Smooth muscle cell (in vitro differentiated cells): ENCODE results near the gene CUX1. TPM values are rescaled to one million over a fixed set of nuclear protein-coding genes. Genes with fewer than 3 reads are reported as not detected.

ENCODE experiments used
- DNase-seq: peaks from one replicate; lab custom pipeline; 2025; ENCODE audit not compliant: unreplicated experiment; lab: John Stamatoyannopoulos, UW
- H2AFZ ChIP-seq: fragments of 200-600 bp; sonication (generic); 2 replicates; pipeline ENCODE4 v1.6.0; 2016; ENCODE audit warnings: antibody characterized with exemption, low read depth, mild to moderate bottlenecking
- H3F3A ChIP-seq: fragments of 200-600 bp; sonication (generic); 2 replicates; pipeline ENCODE4 v1.6.0; 2017; ENCODE audit warnings: antibody characterized with exemption, low read depth
- H3K27ac ChIP-seq: fragments of 200-600 bp; sonication (generic); 2 replicates; pipeline ENCODE4 v1.5.1; 2016; ENCODE audit warnings: low read depth, mild to moderate bottlenecking
- H3K27me3 ChIP-seq: fragments of 200-600 bp; sonication (generic); 2 replicates; pipeline ENCODE4 v1.6.1; 2016; ENCODE audit warnings: low read depth, mild to moderate bottlenecking
- H3K36me3 ChIP-seq: fragments of 200-600 bp; sonication (generic); 2 replicates; pipeline ENCODE4 v1.5.1; 2016; ENCODE audit warnings: low read depth
- H3K4me1 ChIP-seq: fragments of 200-600 bp; sonication (generic); 2 replicates; pipeline ENCODE4 v1.5.1; 2016; ENCODE audit warnings: low read depth
- H3K4me2 ChIP-seq: fragments of 200-600 bp; sonication (generic); 2 replicates; pipeline ENCODE4 v1.6.0; 2016; ENCODE audit warnings: mild to moderate bottlenecking
- H3K4me3 ChIP-seq: fragments of 200-600 bp; sonication (generic); 2 replicates; pipeline ENCODE4 v1.5.1; 2016; ENCODE audit warnings: mild to moderate bottlenecking
- H3K79me2 ChIP-seq: fragments of 200-600 bp; sonication (generic); 2 replicates; pipeline ENCODE4 v1.6.0; 2016; ENCODE audit warnings: low read depth, mild to moderate bottlenecking
- H3K9ac ChIP-seq: fragments of 200-600 bp; sonication (generic); 2 replicates; pipeline ENCODE4 v1.6.0; 2016; ENCODE audit warnings: low read depth
- H3K9me3 ChIP-seq: fragments of 200-600 bp; sonication (generic); replicated peaks from 2 replicates; pipeline ENCODE4 v1.5.1; 2016; ENCODE audit warnings: low read depth
- H4K20me1 ChIP-seq: fragments of 200-600 bp; sonication (generic); 2 replicates; pipeline ENCODE4 v1.6.0; 2016; ENCODE audit warnings: low read depth
- CTCF ChIP-seq: fragments of 200-600 bp; sonication (generic); IDR thresholded peaks from 2 replicates; pipeline ENCODE4 v1.5.1; 2017; ENCODE audit warnings: borderline replicate concordance, mild to moderate bottlenecking, antibody characterized with exemption; ENCODE audit not compliant: insufficient read depth, poor library complexity, severe bottlenecking
- WGBS: methylation state at CpG from one replicate; pipeline ENCODE4 v1.1.7; 2016; ENCODE audit warnings: low lambda C conversion rate; 5-methylcytosine and 5-hydroxymethylcytosine counted together
- polyA plus RNA-seq: library from polyadenylated mRNA; unstranded; fragments of >200 nt; fragmentation: Nextera tagmentation; extraction: Ambion mirVana; gene quantifications from 2 replicates; pipeline ENCODE4 v1.2.1, GENCODE V29; 2016
- total RNA-seq: library from RNA; depleted of rRNA; stranded (reverse); fragments of >200 nt; gene quantifications from 2 replicates; pipeline ENCODE4 v1.2.3, GENCODE V29; 2014

The CUX1 gene
- total and polyA plus RNA-seq, 2 experiments from 2014 or later = 56.3 to 78.4 TPM

DNA sequence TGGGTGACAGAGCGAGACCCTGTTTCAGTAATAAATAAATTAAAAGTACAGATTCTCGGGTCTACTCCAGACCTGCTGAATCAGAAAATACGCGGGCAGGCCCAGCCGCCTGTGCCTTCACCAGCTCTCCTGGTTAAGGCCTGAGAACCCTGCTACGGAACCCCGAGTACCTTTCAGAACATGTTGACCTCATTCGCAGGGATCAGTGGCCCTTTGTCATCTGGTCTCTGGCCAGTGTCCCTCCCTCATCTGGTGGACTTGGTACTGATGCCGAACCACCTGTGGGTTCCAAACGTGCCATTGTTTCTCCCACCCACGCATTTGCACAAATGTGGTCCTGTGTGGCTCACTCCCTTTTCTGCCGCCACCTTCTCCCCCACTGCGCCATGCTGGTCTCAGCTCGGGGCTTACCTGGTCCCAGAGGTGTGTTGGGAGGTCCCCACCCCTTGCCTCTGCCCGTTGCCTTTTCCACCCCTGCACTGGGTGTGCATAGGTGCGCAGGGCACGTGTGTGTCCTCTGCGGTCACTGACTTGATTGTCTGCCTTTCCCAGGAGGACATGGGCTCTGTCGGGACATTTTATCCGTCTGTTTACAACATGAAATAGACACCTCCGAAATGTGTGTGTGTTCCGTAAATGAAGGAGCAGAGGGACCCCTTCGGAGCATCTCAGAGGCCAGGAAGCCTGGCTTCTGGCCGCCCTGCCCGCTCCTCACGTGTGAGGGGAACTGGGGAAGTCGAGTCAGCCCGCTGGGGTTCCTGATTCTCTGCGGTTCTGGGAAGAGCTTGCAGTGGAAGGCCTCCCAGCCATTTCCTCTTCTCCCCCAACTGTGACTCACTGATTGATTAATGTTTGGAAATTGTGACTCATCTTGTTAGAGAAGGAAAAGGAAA lies 135.2 kb downstream of the CUX1 start:
- 78% methylated on average over 29 of the region's 29 CpGs for WGBS
- no peak for TF ChIP-seq CTCF
- peaks cover 35% of the 10 kb centered on the region for H3F3A ChIP-seq
- H3K4me3 ChIP-seq = no peak overlapping the region
- peak overlapping the region; percentile 99 for H3K27ac ChIP-seq
- H3K27me3 ChIP-seq = no peaks in the 10 kb centered on the region
- no peak overlapping the region for H2AFZ ChIP-seq
- H3K36me3 ChIP-seq = no peaks in the 10 kb centered on the region
- peaks cover 78% of the 10 kb centered on the region for H3K79me2 ChIP-seq
- peaks cover 21% of the 10 kb centered on the region for H3K4me1 ChIP-seq
- H4K20me1 ChIP-seq = peaks cover 33% of the 10 kb centered on the region
- no peak for DNase-seq
- peak overlapping the region; percentile 95 for H3K9ac ChIP-seq
- no peaks in the 10 kb centered on the region for H3K9me3 ChIP-seq
- H3K4me2 ChIP-seq = peak overlapping the region; percentile 75

- no peak for TF ChIP-seq CTCF
- Histone ChIP-seq H3K79me2 (peaks cover 78% of the 10 kb centered on the region), H3K4me2 (peak overlapping the region; percentile 75), H4K20me1 (peaks cover 32% of the 10 kb centered on the region), H2AFZ (no peak overlapping the region), H3K4me3 (no peak overlapping the region), H3K27me3 (no peaks in the 10 kb centered on the region), H3K9me3 (no peaks in the 10 kb centered on the region), H3F3A (peaks cover 35% of the 10 kb centered on the region), H3K36me3 (no peaks in the 10 kb centered on the region), H3K4me1 (peaks cover 19% of the 10 kb centered on the region), H3K9ac (peak overlapping the region; percentile 95), H3K27ac (peak overlapping the region; percentile 99)
- 24% methylated on average over 14 of the region's 14 CpGs for WGBS
- peak; percentile 21 for DNase-seq
Observed at GRCh38 chr7:101953248-101953819, 135.9 kb downstream of the CUX1 start.

DNA sequence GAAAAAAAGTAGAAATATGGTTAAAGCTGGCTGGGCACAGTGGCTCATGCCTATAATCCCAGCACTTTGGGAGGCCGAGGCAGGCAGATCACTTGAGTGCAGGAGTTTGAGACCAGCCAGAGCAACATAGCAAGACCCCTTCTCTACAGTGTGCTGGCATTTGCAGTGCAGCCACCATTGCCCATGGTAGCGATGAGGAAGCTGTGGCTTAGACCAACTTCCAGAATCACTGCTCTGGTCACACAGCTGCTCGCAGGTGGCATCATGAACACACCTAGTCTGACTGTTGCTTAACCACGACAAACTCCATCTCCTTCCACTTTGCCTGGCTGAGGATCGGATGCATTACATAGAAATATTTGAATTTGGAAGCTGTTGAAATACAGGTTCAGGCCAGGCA lies 137.1 kb downstream of the CUX1 start:
- no peak for TF ChIP-seq CTCF
- Histone ChIP-seq H3K4me3 (no peak overlapping the region), H3K27ac (peak overlapping the region; percentile 99), H3K4me2 (no peak overlapping the region), H3K9ac (no peak overlapping the region), H3K79me2 (peaks cover 74% of the 10 kb centered on the region), H3K27me3 (no peaks in the 10 kb centered on the region), H2AFZ (no peak overlapping the region), H3F3A (peaks cover 35% of the 10 kb centered on the region), H3K36me3 (no peaks in the 10 kb centered on the region), H3K4me1 (peaks cover 19% of the 10 kb centered on the region), H3K9me3 (no peaks in the 10 kb centered on the region), H4K20me1 (peaks cover 39% of the 10 kb centered on the region)
- 94% methylated on average over 5 of the region's 5 CpGs for WGBS
- DNase-seq = no peak
